Measurements from ENCODE around the gene STX11.

GRCh38 chr6:144165784-144166183 is 15.5 kb downstream of the STX11 start:
- TF ChIP-seq EP300 (IDR thresholded peaks at IDR 0.05) (no peak), CTCF (IDR thresholded peaks at IDR 0.05) (no peak), POLR2AphosphoS5 (IDR thresholded peaks at IDR 0.05) (no peak), POLR2A (IDR thresholded peaks at IDR 0.05) (no peak)

All from gastroesophageal sphincter (tissue), 3 donors.